ENCODE measurements around the gene KRTAP25-1.

Gene KRTAP25-1

DNA sequence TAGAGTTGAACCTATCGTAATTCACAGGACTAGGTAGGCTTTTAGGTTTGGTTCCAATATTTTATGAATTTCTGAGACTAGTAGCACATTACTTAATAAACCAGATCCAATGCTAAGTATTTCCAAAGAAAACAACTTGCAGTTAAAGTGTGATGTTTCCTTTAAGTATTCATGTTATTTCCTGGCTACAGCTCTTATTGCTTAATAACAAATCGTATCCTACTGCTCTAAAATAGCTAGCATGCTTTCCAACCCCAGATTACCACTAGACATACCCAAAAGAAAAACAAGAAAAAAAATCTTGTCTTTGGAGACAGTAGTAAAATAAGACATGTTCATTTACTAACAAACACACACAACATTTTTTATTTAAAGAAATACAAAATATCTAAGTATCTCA is 47.3 kb upstream of the KRTAP25-1 start:
- H3K18ac ChIP-seq (ENCODE audit: low read length) = no peak overlapping the region
- H2AFZ ChIP-seq (ENCODE audit: insufficient read depth, low read length, poor library complexity) = no peak overlapping the region
- H3K9ac ChIP-seq (ENCODE audit: low read length) = no peak overlapping the region
- no peak overlapping the region for H3K4me2 ChIP-seq (ENCODE audit: low read length)
- H3K4me1 ChIP-seq (ENCODE audit: control insufficient read depth in 1 of 2, insufficient read depth in 2 of 2, low read length in 2 of 2) = no peaks in the 10 kb centered on the region
- no peaks in the 10 kb centered on the region for H3K79me2 ChIP-seq (ENCODE audit: control insufficient read depth, insufficient read depth, low read length, poor library complexity)
- H2BK12ac ChIP-seq (ENCODE audit: low read length) = no peak overlapping the region
- no CpG with 5 or more reads among the region's 2 CpGs for WGBS (ENCODE audit: extremely low coverage, insufficient coverage, insufficient read length)
- no peaks in the 10 kb centered on the region for H3K9me3 ChIP-seq (ENCODE audit: insufficient read depth, low read depth, low read length)
- no peak overlapping the region for H2BK120ac ChIP-seq (ENCODE audit: insufficient read depth, low read length, poor library complexity)
- H4K91ac ChIP-seq (ENCODE audit: low read depth, low read length) = no peak overlapping the region
- DNase-seq = peak in 1 of 2 donors; percentile 71
- no peak overlapping the region for H4K12ac ChIP-seq (ENCODE audit: low read depth, low read length)
- no peak overlapping the region for H2AK5ac ChIP-seq (ENCODE audit: low read length)
- no peaks in the 10 kb centered on the region for H3K36me3 ChIP-seq (ENCODE audit: control insufficient read depth in 1 of 2, insufficient read depth in 2 of 2, low read length in 2 of 2)
- H3K14ac ChIP-seq (ENCODE audit: low read length) = no peak overlapping the region
- no peaks in the 10 kb centered on the region for H3K79me1 ChIP-seq (ENCODE audit: low read length)
- no peaks in the 10 kb centered on the region for H3K27me3 ChIP-seq (ENCODE audit: insufficient read depth, low read length)
- no peak overlapping the region for H3K4ac ChIP-seq (ENCODE audit: low read depth, low read length)
- no peak overlapping the region for H3K23ac ChIP-seq (ENCODE audit: low read length)
- no peak overlapping the region for H2BK5ac ChIP-seq (ENCODE audit: low read depth, low read length, poor library complexity)
- no peak overlapping the region for H3K27ac ChIP-seq (ENCODE audit: low read depth, low read length)
- no peak overlapping the region for H4K8ac ChIP-seq (ENCODE audit: low read depth, low read length)
- H3K4me3 ChIP-seq (ENCODE audit: low read depth, low read length) = no peak overlapping the region

DNA sequence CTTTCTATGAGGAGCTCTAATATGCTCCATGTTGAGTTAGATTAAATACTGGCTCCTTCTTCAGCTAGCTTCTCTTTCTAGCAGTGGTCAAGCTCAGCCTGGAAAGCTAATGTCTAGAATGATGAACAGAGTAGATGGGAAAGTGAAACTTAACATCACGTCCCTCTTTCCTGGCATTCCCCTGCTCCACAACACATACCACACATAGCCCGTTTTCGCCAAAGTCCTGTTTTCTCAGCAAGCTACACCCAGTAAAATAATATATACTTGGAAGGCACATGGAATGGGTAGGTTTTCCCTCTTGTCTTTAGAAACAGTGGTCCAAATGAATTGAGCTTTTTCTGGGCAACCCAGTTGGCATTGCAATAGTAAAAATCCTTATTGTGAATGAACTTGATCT is 44.4 kb upstream of the KRTAP25-1 start:
- H3K23ac ChIP-seq (ENCODE audit: low read length) = no peak overlapping the region
- peak in 1 of 2 donors; percentile 14 for DNase-seq
- no peak overlapping the region for H3K4me2 ChIP-seq (ENCODE audit: low read length)
- H2BK120ac ChIP-seq (ENCODE audit: insufficient read depth, low read length, poor library complexity) = no peak overlapping the region
- no peak overlapping the region for H3K9ac ChIP-seq (ENCODE audit: low read length)
- H3K27me3 ChIP-seq (ENCODE audit: insufficient read depth, low read length) = no peaks in the 10 kb centered on the region
- H2AK5ac ChIP-seq (ENCODE audit: low read length) = no peak overlapping the region
- no peak overlapping the region for H2BK5ac ChIP-seq (ENCODE audit: low read depth, low read length, poor library complexity)
- no peak overlapping the region for H2BK12ac ChIP-seq (ENCODE audit: low read length)
- no CpG with 5 or more reads among the region's 3 CpGs for WGBS (ENCODE audit: extremely low coverage, insufficient coverage, insufficient read length)
- no peaks in the 10 kb centered on the region for H3K4me1 ChIP-seq (ENCODE audit: control insufficient read depth in 1 of 2, insufficient read depth in 2 of 2, low read length in 2 of 2)
- H3K14ac ChIP-seq (ENCODE audit: low read length) = no peak overlapping the region
- no peaks in the 10 kb centered on the region for H3K9me3 ChIP-seq (ENCODE audit: insufficient read depth, low read depth, low read length)
- H4K12ac ChIP-seq (ENCODE audit: low read depth, low read length) = no peak overlapping the region
- no peak overlapping the region for H3K4ac ChIP-seq (ENCODE audit: low read depth, low read length)
- H2AFZ ChIP-seq (ENCODE audit: insufficient read depth, low read length, poor library complexity) = no peak overlapping the region
- no peak overlapping the region for H4K8ac ChIP-seq (ENCODE audit: low read depth, low read length)
- H3K79me1 ChIP-seq (ENCODE audit: low read length) = no peaks in the 10 kb centered on the region
- no peaks in the 10 kb centered on the region for H3K36me3 ChIP-seq (ENCODE audit: control insufficient read depth in 1 of 2, insufficient read depth in 2 of 2, low read length in 2 of 2)
- H3K18ac ChIP-seq (ENCODE audit: low read length) = no peak overlapping the region
- H3K4me3 ChIP-seq (ENCODE audit: low read depth, low read length) = no peak overlapping the region
- no peaks in the 10 kb centered on the region for H3K79me2 ChIP-seq (ENCODE audit: control insufficient read depth, insufficient read depth, low read length, poor library complexity)
- no peak overlapping the region for H4K91ac ChIP-seq (ENCODE audit: low read depth, low read length)
- H3K27ac ChIP-seq (ENCODE audit: low read depth, low read length) = no peak overlapping the region

- Histone ChIP-seq H3K4me2 (ENCODE audit: low read length) (no peak overlapping the region), H3K14ac (ENCODE audit: low read length) (no peak overlapping the region), H2BK120ac (ENCODE audit: insufficient read depth, low read length, poor library complexity) (no peak overlapping the region), H2BK5ac (ENCODE audit: low read depth, low read length, poor library complexity) (no peak overlapping the region), H3K18ac (ENCODE audit: low read length) (no peak overlapping the region), H3K27ac (ENCODE audit: low read depth, low read length) (no peak overlapping the region), H2BK12ac (ENCODE audit: low read length) (no peak overlapping the region), H2AFZ (ENCODE audit: insufficient read depth, low read length, poor library complexity) (no peak overlapping the region), H3K79me2 (ENCODE audit: control insufficient read depth, insufficient read depth, low read length, poor library complexity) (no peaks in the 10 kb centered on the region), H3K36me3 (ENCODE audit: control insufficient read depth in 1 of 2, insufficient read depth in 2 of 2, low read length in 2 of 2) (no peaks in the 10 kb centered on the region), H3K4me3 (ENCODE audit: low read depth, low read length) (no peak overlapping the region), H4K12ac (ENCODE audit: low read depth, low read length) (no peak overlapping the region), H3K4ac (ENCODE audit: low read depth, low read length) (no peak overlapping the region), H4K8ac (ENCODE audit: low read depth, low read length) (no peak overlapping the region), H3K9ac (ENCODE audit: low read length) (no peak overlapping the region), H3K27me3 (ENCODE audit: insufficient read depth, low read length) (no peaks in the 10 kb centered on the region), H3K9me3 (ENCODE audit: insufficient read depth, low read depth, low read length) (no peaks in the 10 kb centered on the region), H2AK5ac (ENCODE audit: low read length) (no peak overlapping the region), H3K4me1 (ENCODE audit: control insufficient read depth in 1 of 2, insufficient read depth in 2 of 2, low read length in 2 of 2) (no peaks in the 10 kb centered on the region), H4K91ac (ENCODE audit: low read depth, low read length) (no peak overlapping the region), H3K23ac (ENCODE audit: low read length) (no peak overlapping the region), H3K79me1 (ENCODE audit: low read length) (no peaks in the 10 kb centered on the region)
- peak; percentile 27 to 80 for DNase-seq
- WGBS (ENCODE audit: extremely low coverage, insufficient coverage, insufficient read length) = no CpG with 5 or more reads among the region's 2 CpGs
Measured at GRCh38 chr21:30332681-30333080, 43.4 kb upstream of the KRTAP25-1 start.

GRCh38 chr21:30329203-30329875 is 40.0 kb upstream of the KRTAP25-1 start:
- no peak overlapping the region for H3K4me2 ChIP-seq (ENCODE audit: low read length)
- no peak overlapping the region for H2BK120ac ChIP-seq (ENCODE audit: insufficient read depth, low read length, poor library complexity)
- H3K79me2 ChIP-seq (ENCODE audit: control insufficient read depth, insufficient read depth, low read length, poor library complexity) = no peaks in the 10 kb centered on the region
- DNase-seq = no peak
- H4K8ac ChIP-seq (ENCODE audit: low read depth, low read length) = no peak overlapping the region
- H3K4me3 ChIP-seq (ENCODE audit: low read depth, low read length) = no peak overlapping the region
- H2BK12ac ChIP-seq (ENCODE audit: low read length) = no peak overlapping the region
- no peak overlapping the region for H4K12ac ChIP-seq (ENCODE audit: low read depth, low read length)
- H2AK5ac ChIP-seq (ENCODE audit: low read length) = no peak overlapping the region
- no peak overlapping the region for H3K18ac ChIP-seq (ENCODE audit: low read length)
- H4K91ac ChIP-seq (ENCODE audit: low read depth, low read length) = no peak overlapping the region
- H3K27me3 ChIP-seq (ENCODE audit: insufficient read depth, low read length) = no peaks in the 10 kb centered on the region
- no peak overlapping the region for H2AFZ ChIP-seq (ENCODE audit: insufficient read depth, low read length, poor library complexity)
- H3K9ac ChIP-seq (ENCODE audit: low read length) = no peak overlapping the region
- H3K36me3 ChIP-seq (ENCODE audit: control insufficient read depth in 1 of 2, insufficient read depth in 2 of 2, low read length in 2 of 2) = no peaks in the 10 kb centered on the region
- no peaks in the 10 kb centered on the region for H3K4me1 ChIP-seq (ENCODE audit: control insufficient read depth in 1 of 2, insufficient read depth in 2 of 2, low read length in 2 of 2)
- no peaks in the 10 kb centered on the region for H3K79me1 ChIP-seq (ENCODE audit: low read length)
- H2BK5ac ChIP-seq (ENCODE audit: low read depth, low read length, poor library complexity) = no peak overlapping the region
- H3K27ac ChIP-seq (ENCODE audit: low read depth, low read length) = no peak overlapping the region
- no peak overlapping the region for H3K14ac ChIP-seq (ENCODE audit: low read length)
- no CpG with 5 or more reads among the region's 4 CpGs for WGBS (ENCODE audit: extremely low coverage, insufficient coverage, insufficient read length)
- H3K23ac ChIP-seq (ENCODE audit: low read length) = no peak overlapping the region
- H3K9me3 ChIP-seq (ENCODE audit: insufficient read depth, low read depth, low read length) = no peaks in the 10 kb centered on the region
- H3K4ac ChIP-seq (ENCODE audit: low read depth, low read length) = no peak overlapping the region

All from trophoblast cell (in vitro differentiated cells and primary cell).